HepG2 (cell line): ENCODE data around the gene R3HCC1L. TPM values are rescaled to one million over a fixed set of nuclear protein-coding genes. Genes with fewer than 3 reads are reported as not detected.

Source experiments
- ATAC-seq: fragments of 200-7000 bp; cut with Tn5 transposase; 3 replicates; pipeline ENCODE4 v1.9.1; 2020; ENCODE audit warnings: mild to moderate bottlenecking, moderate library complexity
- BruUV-seq: library from RNA; stranded (reverse); fragments of 400-500 nt; replicated peaks from 2 replicates; lab custom pipeline; 2021; lab: Mats Ljungman, UMichigan
- CTCF ChIA-PET: fragments of 300-600 bp; formaldehyde crosslinking; extraction: SDS; loops from one replicate; lab custom pipeline; 2021; ENCODE audit warnings: low total read pairs, inconsistent platforms, low intra/inter-chr PET ratio; lab: Yijun Ruan, JAX
- POLR2A ChIA-PET: fragments of 350-600 bp; sonication (Branson Sonifier 250); formaldehyde crosslinking; loops from one replicate; lab custom pipeline; 2020; ENCODE audit warnings: antibody characterized with exemption, inconsistent platforms; lab: Yijun Ruan, JAX
- DNase-seq: peaks from one replicate; pipeline ENCODE4 v3.0.0-alpha.2; 2015; ENCODE audit warnings: low spot score
- FAIRE-seq: peaks from 3 replicates; lab custom pipeline; 2011; peaks lifted over from hg19 to GRCh38; lab: Jason Lieb, UNC
- H2AFZ ChIP-seq: one replicate; pipeline ENCODE4 v1.6.1; 2011; ENCODE audit warnings: low read length, inconsistent platforms
- H3K27ac ChIP-seq: fragments of 300-600 bp; 3 replicates; pipeline ENCODE4 v1.8.0; 2011; ENCODE audit warnings: mixed run types, mild to moderate bottlenecking, mixed read lengths, low read length, inconsistent platforms; ENCODE audit not compliant: insufficient read depth; ENCODE audit errors: extremely low read length
- H3K27me3 ChIP-seq, 2 experiments: fragments of 200-600 bp in 1 of 2; 2 replicates in 1 of 2; 3 replicates in 1 of 2; pipeline versions ENCODE4 v1.6.0 to v1.8.0; 2011; ENCODE audit warnings: low read length in 2 of 2, mild to moderate bottlenecking in 2 of 2, moderate library complexity in 2 of 2, inconsistent platforms in 1 of 2; ENCODE audit not compliant: insufficient read depth in 2 of 2, control insufficient read depth in 1 of 2
- H3K36me3 ChIP-seq, 2 experiments: fragments of 200-600 bp in 1 of 2; replicated peaks in 1 of 2; 2 replicates in 1 of 2; 3 replicates in 1 of 2; pipeline versions ENCODE4 v1.5.1 to v1.8.0; 2011; ENCODE audit warnings: low read length in 2 of 2, inconsistent platforms in 1 of 2; ENCODE audit not compliant: insufficient read depth in 2 of 2, control insufficient read depth in 1 of 2
- H3K4me1 ChIP-seq: 2 replicates; pipeline ENCODE4 v1.5.1; 2012; ENCODE audit warnings: low read length, inconsistent platforms; ENCODE audit not compliant: insufficient read depth
- H3K4me2 ChIP-seq: 2 replicates; pipeline ENCODE4 v1.6.0; 2011; ENCODE audit warnings: low read depth, low read length, inconsistent platforms
- H3K4me3 ChIP-seq, 3 experiments: fragments of 200-600 bp in 1 of 3; sonication (generic), shearing (Covaris generic) in 1 of 3; replicated peaks in 1 of 3; 2 replicates each; pipeline ENCODE4 v1.5.1; 2011 to 2016; ENCODE audit warnings: low read length in 3 of 3, inconsistent platforms in 2 of 3, low read depth in 2 of 3, mild to moderate bottlenecking in 2 of 3, control low read depth in 1 of 3, mixed read lengths in 1 of 3; ENCODE audit not compliant: insufficient read depth in 1 of 3
- H3K79me2 ChIP-seq: one replicate; pipeline ENCODE4 v1.6.1; 2011; ENCODE audit warnings: low read length, inconsistent platforms; ENCODE audit not compliant: insufficient read depth
- H3K9ac ChIP-seq: 2 replicates; pipeline ENCODE4 v1.6.0; 2011; ENCODE audit warnings: mild to moderate bottlenecking, low read depth, low read length, inconsistent platforms; ENCODE audit not compliant: insufficient read depth
- H3K9me3 ChIP-seq: 2 replicates; pipeline ENCODE4 v1.5.1; 2012; ENCODE audit warnings: mild to moderate bottlenecking, low read length
- H4K20me1 ChIP-seq: 2 replicates; pipeline ENCODE4 v1.6.0; 2011; ENCODE audit warnings: inconsistent platforms, mild to moderate bottlenecking, low read length, moderate library complexity; ENCODE audit not compliant: insufficient read depth
- ARHGAP35 ChIP-seq: sonication (generic); formaldehyde crosslinking; IDR thresholded peaks from 2 replicates; pipeline ENCODE4 v1.9.0; 2022; ENCODE audit warnings: mild to moderate bottlenecking, inconsistent platforms, moderate library complexity, missing genetic modification reagents, borderline replicate concordance
- DNMT1 ChIP-seq: sonication (generic); formaldehyde crosslinking; IDR thresholded peaks from 2 replicates; pipeline ENCODE4 v1.5.1; 2020; ENCODE audit warnings: mild to moderate bottlenecking, missing genetic modification reagents
- EEA1 ChIP-seq: sonication (generic); formaldehyde crosslinking; IDR thresholded peaks from 2 replicates; pipeline ENCODE4 v1.5.1; 2020; ENCODE audit warnings: mild to moderate bottlenecking, missing genetic modification reagents, borderline replicate concordance
- KMT2A ChIP-seq: sonication (generic); formaldehyde crosslinking; IDR thresholded peaks from 2 replicates; pipeline ENCODE4 v1.4.0; 2020; ENCODE audit warnings: missing genetic modification reagents
- MAFG ChIP-seq: sonication (generic); formaldehyde crosslinking; IDR thresholded peaks from 2 replicates; pipeline ENCODE4 v1.5.1; 2020; ENCODE audit warnings: mild to moderate bottlenecking, missing genetic modification reagents
- PHF21A ChIP-seq: sonication (generic); formaldehyde crosslinking; IDR thresholded peaks from 2 replicates; pipeline ENCODE4 v1.5.0; 2020; ENCODE audit warnings: mild to moderate bottlenecking, missing genetic modification reagents
- RFX5 ChIP-seq: IDR thresholded peaks from 2 replicates; pipeline ENCODE4 v1.6.1; 2011; ENCODE audit warnings: low read depth, low read length, improper control_type of control experiment
- SP4 ChIP-seq: sonication (generic); formaldehyde crosslinking; IDR thresholded peaks from 2 replicates; pipeline ENCODE4 v1.8.1; 2023; ENCODE audit warnings: mild to moderate bottlenecking, missing genetic modification reagents
- SPEN ChIP-seq: sonication (generic); formaldehyde crosslinking; IDR thresholded peaks from 2 replicates; pipeline ENCODE4 v1.5.1; 2020; ENCODE audit warnings: low read depth, mild to moderate bottlenecking, missing genetic modification reagents
- YEATS2 ChIP-seq: sonication (generic); formaldehyde crosslinking; IDR thresholded peaks from 2 replicates; pipeline ENCODE4 v1.4.0; 2020; ENCODE audit warnings: missing genetic modification reagents, borderline replicate concordance
- ZFP82 ChIP-seq: sonication (generic); formaldehyde crosslinking; IDR thresholded peaks from 2 replicates; pipeline ENCODE4 v1.5.1; 2020; ENCODE audit warnings: mild to moderate bottlenecking, missing genetic modification reagents, borderline replicate concordance
- ZNF367 ChIP-seq: sonication (generic); formaldehyde crosslinking; IDR thresholded peaks from 2 replicates; pipeline ENCODE4 v1.4.0; 2020; ENCODE audit warnings: missing genetic modification reagents, borderline replicate concordance
- ZNF644 ChIP-seq: IDR thresholded peaks from 2 replicates; pipeline ENCODE4 v1.6.1; 2016; ENCODE audit warnings: low read depth
- ZNF790 ChIP-seq: sonication (generic); formaldehyde crosslinking; IDR thresholded peaks from 2 replicates; pipeline ENCODE4 v1.8.0; 2022; ENCODE audit warnings: missing genetic modification reagents, mild to moderate bottlenecking, borderline replicate concordance
- WGBS: methylation state at CpG from one replicate; pipeline ENCODE4 v1.1.6; 2017; ENCODE audit warnings: low lambda C conversion rate; 5-methylcytosine and 5-hydroxymethylcytosine counted together
- in situ Hi-C: cut with HindIII; loops from 2 replicates; pipeline ENCODE4 v1.10.0; 2017; ENCODE audit warnings: low pct_unique_long_range_greater_than_20kb; ENCODE audit not compliant: extremely low pct_ligation_motif_present
- intact Hi-C: fragments of 100-400 bp; cut with micrococcal nuclease; formaldehyde crosslinking; loops from one replicate; pipeline ENCODE4 v1.10.0; 2022; ENCODE audit not compliant: unreplicated experiment
- polyA plus RNA-seq, 8 experiments: library from polyadenylated mRNA; depleted of rRNA in 3 of 8; stranded (reverse) in 7 of 8; unstranded in 1 of 8; fragments of >200 nt; fragmentation: Illumina TruSeq in 4 of 8; extraction: Trizol in 4 of 8; gene quantifications; 2 replicates each; pipeline versions ENCODE4 v1.2.1 to v1.2.3, GENCODE V29; 2011 to 2016; ENCODE audit warnings: low read depth in 4 of 8, missing spikeins in 1 of 8, mixed read lengths in 1 of 8; ENCODE audit not compliant: insufficient read depth in 1 of 8
- total RNA-seq, 5 experiments: library from RNA; depleted of rRNA; stranded (reverse); fragments of >200 nt; fragmentation: Illumina TruSeq; extraction: Trizol; gene quantifications; 2 replicates each; pipeline ENCODE4 v1.2.3, GENCODE V29; 2016; ENCODE audit warnings: low read depth in 1 of 5
- TF ChIP-seq, protein P1 (sequence below): sonication (generic); formaldehyde crosslinking; IDR thresholded peaks from 2 replicates; pipeline ENCODE4 v1.5.1; 2020; ENCODE audit warnings: missing genetic modification reagents, mild to moderate bottlenecking, borderline replicate concordance
- TF ChIP-seq, protein P2 (sequence below): sonication (generic); formaldehyde crosslinking; IDR thresholded peaks from 2 replicates; pipeline ENCODE4 v1.5.1; 2020; ENCODE audit warnings: mild to moderate bottlenecking, missing genetic modification reagents

Gene R3HCC1L
- total and polyA plus RNA-seq, 2 of the 13 experiments (the other 11 are each of a cell fraction or from before 2014, with no cell fraction given) = 6.5 to 12.2 TPM

DNA sequence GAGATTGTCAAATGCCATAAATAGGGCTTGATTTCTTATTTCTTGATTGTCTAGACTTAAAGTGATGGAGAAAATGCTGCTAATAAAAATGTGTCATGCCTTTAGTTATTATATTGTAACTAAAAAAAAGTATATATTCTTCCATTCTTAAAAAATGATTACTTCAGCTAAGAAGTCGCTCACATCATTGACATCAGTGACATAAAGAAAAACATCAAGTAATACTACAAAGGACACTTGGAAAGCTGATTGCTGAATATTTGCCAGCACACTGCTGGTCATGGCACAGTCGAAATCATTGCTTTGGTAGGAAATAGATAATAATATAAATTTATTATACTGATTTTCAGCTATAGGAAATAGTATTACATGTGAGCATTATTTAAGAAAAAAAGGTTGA, 70.9 kb downstream of the R3HCC1L start (continued):
- TF ChIP-seq SPEN (CRISPR knock-in tag) = no peak
- TF ChIP-seq RFX5 = no peak
- no peak for TF ChIP-seq DNMT1 (CRISPR knock-in tag)
- TF ChIP-seq, all 625 proteins: peak for 0

DNA sequence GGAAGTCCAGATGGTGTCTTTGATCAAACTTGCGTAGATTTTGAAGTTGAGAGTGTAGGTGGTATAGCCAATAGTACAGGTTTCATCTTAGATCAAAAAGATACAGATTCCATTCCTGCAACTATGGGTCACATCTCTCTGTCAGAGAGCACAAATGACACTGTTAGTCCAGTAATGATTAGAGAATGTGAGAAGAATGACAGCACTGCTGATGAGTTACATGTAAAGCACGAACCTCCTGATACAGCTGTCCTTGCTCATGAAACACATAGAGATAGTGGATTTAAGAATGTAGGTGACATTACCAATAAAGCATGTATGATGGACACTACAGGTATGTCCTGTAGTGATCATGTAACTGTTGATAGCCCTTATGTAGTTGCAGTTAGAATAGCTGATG, 74.5 kb downstream of the R3HCC1L start:
- Histone ChIP-seq H3K4me2 (no peak overlapping the region), H3K9me3 (no peaks in the 10 kb centered on the region), H3K4me3 (no peak overlapping the region), H2AFZ (no peak overlapping the region), H3K27ac (no peak overlapping the region), H3K9ac (no peak overlapping the region), H3K36me3 (peaks cover 3 to 5% of the 10 kb centered on the region in 2 experiments; a peak in 3 of 5 replicates), H3K79me2 (no peaks in the 10 kb centered on the region), H3K4me1 (no peaks in the 10 kb centered on the region), H3K27me3 (no peaks in the 10 kb centered on the region), H4K20me1 (no peaks in the 10 kb centered on the region)
- TF ChIP-seq ARHGAP35 (CRISPR knock-in tag) = no peak
- TF ChIP-seq, protein P1, sequence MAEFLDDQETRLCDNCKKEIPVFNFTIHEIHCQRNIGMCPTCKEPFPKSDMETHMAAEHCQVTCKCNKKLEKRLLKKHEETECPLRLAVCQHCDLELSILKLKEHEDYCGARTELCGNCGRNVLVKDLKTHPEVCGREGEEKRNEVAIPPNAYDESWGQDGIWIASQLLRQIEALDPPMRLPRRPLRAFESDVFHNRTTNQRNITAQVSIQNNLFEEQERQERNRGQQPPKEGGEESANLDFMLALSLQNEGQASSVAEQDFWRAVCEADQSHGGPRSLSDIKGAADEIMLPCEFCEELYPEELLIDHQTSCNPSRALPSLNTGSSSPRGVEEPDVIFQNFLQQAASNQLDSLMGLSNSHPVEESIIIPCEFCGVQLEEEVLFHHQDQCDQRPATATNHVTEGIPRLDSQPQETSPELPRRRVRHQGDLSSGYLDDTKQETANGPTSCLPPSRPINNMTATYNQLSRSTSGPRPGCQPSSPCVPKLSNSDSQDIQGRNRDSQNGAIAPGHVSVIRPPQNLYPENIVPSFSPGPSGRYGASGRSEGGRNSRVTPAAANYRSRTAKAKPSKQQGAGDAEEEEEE (CRISPR knock-in tag) = no peak
- TF ChIP-seq EEA1 (CRISPR knock-in tag) = no peak
- no peak for TF ChIP-seq ZNF367 (CRISPR knock-in tag)
- no peak for TF ChIP-seq YEATS2 (CRISPR knock-in tag)
- TF ChIP-seq SP4 (CRISPR knock-in tag) = no peak
- TF ChIP-seq PHF21A = no peak
- TF ChIP-seq ZNF790 (CRISPR knock-in tag) = no peak
- TF ChIP-seq, protein P2, sequence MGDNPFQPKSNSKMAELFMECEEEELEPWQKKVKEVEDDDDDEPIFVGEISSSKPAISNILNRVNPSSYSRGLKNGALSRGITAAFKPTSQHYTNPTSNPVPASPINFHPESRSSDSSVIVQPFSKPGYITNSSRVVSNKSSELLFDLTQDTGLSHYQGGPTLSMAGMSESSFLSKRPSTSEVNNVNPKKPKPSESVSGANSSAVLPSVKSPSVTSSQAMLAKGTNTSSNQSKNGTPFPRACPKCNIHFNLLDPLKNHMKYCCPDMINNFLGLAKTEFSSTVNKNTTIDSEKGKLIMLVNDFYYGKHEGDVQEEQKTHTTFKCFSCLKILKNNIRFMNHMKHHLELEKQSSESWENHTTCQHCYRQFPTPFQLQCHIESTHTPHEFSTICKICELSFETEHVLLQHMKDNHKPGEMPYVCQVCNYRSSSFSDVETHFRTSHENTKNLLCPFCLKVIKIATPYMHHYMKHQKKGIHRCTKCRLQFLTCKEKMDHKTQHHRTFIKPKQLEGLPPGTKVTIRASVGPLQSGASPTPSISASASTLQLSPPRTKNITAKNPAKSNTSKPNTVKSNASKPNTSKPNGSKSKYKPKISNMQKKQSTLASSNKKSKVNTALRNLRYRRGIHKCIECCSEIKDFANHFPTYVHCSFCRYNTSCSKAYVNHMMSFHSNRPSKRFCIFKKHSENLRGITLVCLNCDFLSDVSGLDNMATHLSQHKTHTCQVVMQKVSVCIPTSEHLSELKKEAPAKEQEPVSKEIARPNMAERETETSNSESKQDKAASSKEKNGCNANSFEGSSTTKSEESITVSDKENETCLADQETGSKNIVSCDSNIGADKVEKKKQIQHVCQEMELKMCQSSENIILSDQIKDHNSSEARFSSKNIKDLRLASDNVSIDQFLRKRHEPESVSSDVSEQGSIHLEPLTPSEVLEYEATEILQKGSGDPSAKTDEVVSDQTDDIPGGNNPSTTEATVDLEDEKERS (CRISPR knock-in tag) = no peak
- TF ChIP-seq KMT2A (CRISPR knock-in tag) = no peak
- no peak for TF ChIP-seq MAFG (CRISPR knock-in tag)
- no peak for TF ChIP-seq ZNF644 (CRISPR knock-in tag)
- TF ChIP-seq ZFP82 = no peak
- POLR2A ChIA-PET = no interaction called here
- no TSS peak for BruUV-seq
- ATAC-seq = no peak
- intact Hi-C loops = no loop called here
- whole genome bisulfite sequencing = 91% methylated on average over 2 of the region's 2 CpGs
- FAIRE-seq = no peak
- in situ Hi-C loops = no loop called here
- no peak for DNase-seq
- CTCF ChIA-PET = no interaction called here
